HepG2 (cell line): Measurements from ENCODE around the gene PPFIA3. TPM values are rescaled to one million over a fixed set of nuclear protein-coding genes. Genes with fewer than 3 reads are reported as not detected.

ENCODE experiments used
- CREB1 ChIP-seq, 2 experiments: fragments of 450-650 bp in 1 of 2; IDR thresholded peaks; 2 replicates each; pipeline ENCODE4 v1.6.1; 2016 to 2017; ENCODE audit warnings: control low read depth in 1 of 2, mild to moderate bottlenecking in 1 of 2, missing compliant biosample characterization in 1 of 2, missing genetic modification characterization in 1 of 2
- ELF4 ChIP-seq: sonication (generic); formaldehyde crosslinking; IDR thresholded peaks from 2 replicates; pipeline ENCODE4 v1.5.0; 2020; ENCODE audit warnings: missing genetic modification reagents, mild to moderate bottlenecking, moderate library complexity, borderline replicate concordance
- ELK4 ChIP-seq: sonication (generic); formaldehyde crosslinking; IDR thresholded peaks from 2 replicates; pipeline ENCODE4 v1.9.0; 2021; ENCODE audit warnings: missing genetic modification reagents, borderline replicate concordance
- GLMP ChIP-seq: sonication (generic); formaldehyde crosslinking; IDR thresholded peaks from 2 replicates; pipeline ENCODE4 v1.9.0; 2021; ENCODE audit warnings: missing genetic modification reagents, mild to moderate bottlenecking, borderline replicate concordance
- MAX ChIP-seq: IDR thresholded peaks from 2 replicates; pipeline ENCODE4 v1.6.1; 2012; ENCODE audit warnings: inconsistent platforms
- NFIB ChIP-seq: sonication (generic); formaldehyde crosslinking; IDR thresholded peaks from 2 replicates; pipeline ENCODE4 v1.9.0; 2021; ENCODE audit warnings: missing genetic modification reagents, mild to moderate bottlenecking, borderline replicate concordance
- RELA ChIP-seq: sonication (generic); formaldehyde crosslinking; IDR thresholded peaks from 2 replicates; pipeline ENCODE4 v1.4.0; 2020; ENCODE audit warnings: missing genetic modification reagents
- USF2 ChIP-seq, 2 experiments: sonication (generic) in 1 of 2; formaldehyde crosslinking in 1 of 2; IDR thresholded peaks; 2 replicates each; pipeline versions ENCODE4 v1.5.1 to v1.6.1; 2011 to 2020; ENCODE audit warnings: borderline replicate concordance in 1 of 2, low read depth in 1 of 2, low read length in 1 of 2, mild to moderate bottlenecking in 1 of 2, missing genetic modification reagents in 1 of 2, moderate library complexity in 1 of 2
- XRCC5 ChIP-seq: fragments of 200-400 bp; formaldehyde crosslinking; optimal IDR thresholded peaks from 2 replicates; pipeline ENCODE3; 2017; ENCODE audit warnings: mild to moderate bottlenecking, low read length
- ZIK1 ChIP-seq: sonication (generic); formaldehyde crosslinking; IDR thresholded peaks from 2 replicates; pipeline ENCODE4 v1.5.0; 2020; ENCODE audit warnings: mild to moderate bottlenecking, low read depth, missing genetic modification reagents, borderline replicate concordance
- ZNF546 ChIP-seq: sonication (generic); formaldehyde crosslinking; conservative IDR thresholded peaks from 2 replicates; pipeline ENCODE4 v1.8.1; 2023; ENCODE audit warnings: mild to moderate bottlenecking, missing genetic modification reagents
- ZNF562 ChIP-seq: sonication (generic); formaldehyde crosslinking; IDR thresholded peaks from 2 replicates; pipeline ENCODE4 v1.8.0; 2022; ENCODE audit warnings: missing genetic modification reagents, borderline replicate concordance
- ZNF747 ChIP-seq: sonication (generic); formaldehyde crosslinking; IDR thresholded peaks from 2 replicates; pipeline ENCODE4 v1.8.1; 2023; ENCODE audit warnings: missing genetic modification reagents, mild to moderate bottlenecking, borderline replicate concordance
- ZNF768 ChIP-seq: sonication (generic); formaldehyde crosslinking; IDR thresholded peaks from 2 replicates; pipeline ENCODE4 v1.4.0; 2020; ENCODE audit warnings: missing genetic modification reagents
- polyA plus RNA-seq, 8 experiments: library from polyadenylated mRNA; depleted of rRNA in 3 of 8; stranded (reverse) in 7 of 8; unstranded in 1 of 8; fragments of >200 nt; fragmentation: Illumina TruSeq in 4 of 8; extraction: Trizol in 4 of 8; gene quantifications; 2 replicates each; pipeline versions ENCODE4 v1.2.1 to v1.2.3, GENCODE V29; 2011 to 2016; ENCODE audit warnings: low read depth in 4 of 8, missing spikeins in 1 of 8, mixed read lengths in 1 of 8; ENCODE audit not compliant: insufficient read depth in 1 of 8
- total RNA-seq, 5 experiments: library from RNA; depleted of rRNA; stranded (reverse); fragments of >200 nt; fragmentation: Illumina TruSeq; extraction: Trizol; gene quantifications; 2 replicates each; pipeline ENCODE4 v1.2.3, GENCODE V29; 2016; ENCODE audit warnings: low read depth in 1 of 5

The PPFIA3 gene
- total and polyA plus RNA-seq, 2 of the 13 experiments (the other 11 are each of a cell fraction or from before 2014, with no cell fraction given), result 6.7 to 8.6 TPM

GRCh38 chr19:49148784-49149651 lies 29.7 kb downstream of the PPFIA3 start (continued):
- TF ChIP-seq ZNF768 (no peak), USF2 (IDR thresholded peaks at IDR 0.05; ENCODE audit: low read depth, low read length) (no peak), USF2 (CRISPR knock-in tag; IDR thresholded peaks at IDR 0.05; ENCODE audit: borderline replicate concordance) (no peak), RELA (no peak), ZNF562 (CRISPR knock-in tag) (no peak), CREB1 (IDR thresholded peaks at IDR 0.05) (0 out of 2 replicates have a peak, but pooled peaks have one; percentile 4), CREB1 (CRISPR knock-in tag; IDR thresholded peaks at IDR 0.05) (no peak), GLMP (no peak), NFIB (CRISPR knock-in tag) (no peak), ZNF546 (CRISPR knock-in tag) (no peak), ZNF747 (CRISPR knock-in tag) (no peak), MAX (peak; percentile 45; the same call in 1 of the 2 replicates), ELK4 (CRISPR knock-in tag) (no peak), XRCC5 (peak; percentile 20), ZIK1 (CRISPR knock-in tag) (no peak), ELF4 (CRISPR knock-in tag) (no peak)
